ENCODE measurements around the gene GPR107.

Gene GPR107

DNA sequence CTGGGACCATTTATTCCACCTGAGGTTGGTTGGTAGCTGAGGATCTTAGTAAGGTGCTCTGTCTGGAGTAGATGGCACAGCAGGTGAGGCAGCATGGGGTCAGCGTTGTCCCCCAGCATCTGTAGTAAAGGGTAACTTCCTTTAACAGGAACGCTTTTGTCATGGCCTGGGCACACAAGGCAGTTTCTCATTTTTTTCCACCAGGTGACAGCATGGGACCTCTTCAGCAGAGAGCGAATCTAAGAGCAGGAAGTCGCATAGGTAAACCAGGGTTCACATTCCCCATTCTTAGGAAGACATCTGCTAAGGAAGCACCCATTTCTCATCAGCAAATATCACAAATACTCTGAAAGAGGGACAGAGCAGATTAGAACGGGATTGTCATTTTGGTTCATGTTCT lies 56.5 kb downstream of the GPR107 start:
- no peak for DNase-seq (ENCODE audit: low read depth in 3 of 3)

DNA sequence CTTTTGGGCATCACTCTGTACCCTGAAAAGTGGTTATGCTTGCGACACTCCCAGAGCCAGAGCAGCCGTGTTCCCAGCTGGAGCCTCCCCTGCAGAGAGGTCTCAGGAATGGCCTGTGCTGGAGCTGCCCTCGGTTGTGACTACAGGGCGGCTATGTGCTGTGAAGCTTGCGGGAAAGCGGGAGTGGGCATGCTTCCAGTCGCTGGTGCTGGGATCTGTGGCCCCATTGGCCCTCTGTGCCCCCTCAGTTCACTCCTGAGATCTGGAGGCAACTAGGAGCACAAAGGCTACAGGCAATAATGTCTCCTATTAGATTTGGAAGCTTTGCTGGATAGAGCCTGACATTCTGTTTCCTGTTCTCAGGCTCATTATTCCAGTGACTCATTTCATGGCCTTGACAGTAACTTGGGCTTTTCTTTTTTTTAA lies 56.9 kb downstream of the GPR107 start:
- no peak for DNase-seq (ENCODE audit: low read depth in 3 of 3)

DNA sequence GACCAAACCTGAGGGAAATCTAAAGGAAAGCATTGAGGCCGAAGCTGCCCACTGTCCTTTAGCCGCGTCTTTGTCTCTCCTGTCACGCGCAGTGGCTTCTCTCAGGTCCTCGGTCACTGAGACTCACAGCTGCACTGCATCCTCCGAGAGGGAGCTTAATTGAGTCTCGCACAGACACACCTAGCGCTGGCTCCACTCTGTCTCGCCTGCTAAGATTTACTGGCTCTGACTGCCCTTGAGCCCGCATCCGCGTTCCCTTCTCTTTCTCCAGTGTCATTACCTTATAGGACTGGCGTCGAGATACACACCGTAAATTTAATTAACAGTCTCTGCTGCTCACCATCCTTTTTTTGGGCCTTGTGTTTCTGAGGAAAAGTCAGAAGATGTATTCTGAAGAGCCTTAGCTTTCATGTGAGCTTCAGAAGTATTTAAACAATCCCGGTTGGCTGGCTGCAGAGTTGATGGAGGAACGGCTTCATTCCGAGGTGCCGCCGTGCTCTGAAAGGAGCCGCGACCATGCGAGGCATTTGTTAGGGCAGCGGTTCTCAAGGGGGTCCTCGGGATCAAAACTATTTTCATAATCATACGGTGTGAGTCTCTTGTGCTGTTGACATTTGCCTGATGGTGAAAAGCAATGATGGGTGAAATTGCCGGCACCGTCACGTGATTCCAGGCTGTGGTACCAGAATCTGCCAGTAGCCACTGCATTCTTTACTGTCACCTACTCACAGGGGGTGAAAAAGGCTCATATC lies 58.3 kb downstream of the GPR107 start:
- no peak for DNase-seq (ENCODE audit: low read depth in 3 of 3)

DNA sequence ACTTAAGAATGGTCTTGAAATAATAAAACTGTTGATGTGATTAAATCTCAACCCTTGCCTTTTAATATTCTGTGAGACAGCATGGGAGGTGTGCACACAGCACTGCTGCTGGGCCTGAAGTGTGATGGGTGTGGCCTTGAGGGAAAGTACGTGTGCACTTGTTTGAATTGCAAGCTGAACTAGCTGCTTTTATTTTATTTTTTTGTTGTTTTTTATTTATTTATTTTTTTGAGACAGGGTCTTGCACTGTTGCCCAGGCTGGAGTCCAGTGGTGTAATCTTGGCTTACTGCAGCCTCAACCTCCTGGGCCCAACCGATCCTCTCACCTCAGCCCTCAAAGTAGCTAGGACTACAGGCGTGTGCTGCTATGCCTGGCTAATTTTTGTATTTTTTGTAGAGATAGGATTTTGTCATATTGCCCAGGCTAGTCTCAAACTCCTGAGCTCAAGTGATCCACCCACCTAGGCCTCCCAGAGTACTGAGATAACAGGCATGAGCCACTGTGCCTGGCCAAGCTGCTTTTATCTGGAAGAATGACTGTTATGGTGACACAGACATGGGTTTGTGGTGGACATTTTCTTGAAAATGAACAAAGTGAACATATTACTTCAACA lies 58.9 kb downstream of the GPR107 start:
- no peak for DNase-seq (ENCODE audit: low read depth in 3 of 3)

DNA sequence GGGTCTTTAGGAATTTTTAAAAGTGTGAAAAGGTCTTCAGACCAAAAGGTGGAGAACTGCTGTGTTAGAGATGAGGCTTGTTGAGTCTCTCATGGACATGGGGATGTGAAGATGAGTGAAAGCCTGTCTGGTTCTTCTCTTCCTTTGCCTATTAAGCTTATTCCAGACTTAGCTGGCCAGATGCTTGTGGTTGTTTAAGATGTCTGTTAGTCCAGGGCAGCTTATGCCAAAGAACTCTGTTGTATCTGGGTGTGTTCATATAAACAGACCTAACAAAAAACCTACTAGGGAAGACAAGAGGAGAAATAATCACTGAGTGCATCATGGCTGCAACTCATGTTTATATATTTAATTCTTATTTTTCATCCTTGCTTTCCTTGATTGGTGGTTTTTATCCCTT lies 61.0 kb downstream of the GPR107 start:
- DNase-seq (ENCODE audit: low read depth in 3 of 3): no peak

DNA sequence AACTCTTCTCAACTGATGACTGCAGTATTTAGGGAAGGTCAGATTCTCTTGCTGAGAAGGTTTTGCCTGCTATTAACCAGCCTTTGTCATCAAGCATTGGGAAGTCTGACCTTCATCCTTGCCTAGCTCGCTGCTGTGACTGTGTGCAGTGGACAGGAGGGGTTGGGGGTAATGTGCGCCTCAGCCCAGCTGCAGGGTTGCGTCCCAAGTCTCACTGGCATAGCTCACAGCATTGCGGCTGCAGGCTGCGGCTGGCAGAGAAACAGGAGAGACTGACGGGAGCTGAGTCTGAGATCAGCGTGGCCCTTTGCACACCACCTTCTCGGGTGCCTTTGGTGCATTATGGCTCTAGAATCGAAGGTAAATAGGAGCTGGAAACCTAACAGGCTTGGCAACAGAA lies 62.6 kb downstream of the GPR107 start:
- DNase-seq (ENCODE audit: low read depth in 3 of 3): no peak

DNA sequence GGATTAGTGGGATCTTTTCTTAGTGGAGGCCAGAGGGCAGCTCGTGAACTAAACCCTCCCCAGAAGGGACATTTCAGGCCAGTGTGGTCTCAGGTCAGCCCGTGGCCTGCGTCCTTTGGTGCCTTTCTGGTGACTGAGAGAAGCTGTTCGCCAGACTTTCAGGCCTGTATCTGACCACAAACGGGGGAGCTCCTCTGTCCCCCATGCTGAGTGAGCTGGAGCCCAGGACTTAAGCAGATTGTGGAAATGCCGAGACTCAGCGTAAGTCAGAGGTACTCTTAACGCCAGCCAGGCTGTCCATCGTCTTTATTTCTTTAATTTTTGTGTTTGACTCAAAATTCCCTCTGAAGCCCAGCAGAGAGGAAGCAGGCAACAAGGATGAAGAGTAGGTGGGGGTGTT lies 63.7 kb downstream of the GPR107 start:
- DNase-seq (ENCODE audit: low read depth in 3 of 3): no peak

DNA sequence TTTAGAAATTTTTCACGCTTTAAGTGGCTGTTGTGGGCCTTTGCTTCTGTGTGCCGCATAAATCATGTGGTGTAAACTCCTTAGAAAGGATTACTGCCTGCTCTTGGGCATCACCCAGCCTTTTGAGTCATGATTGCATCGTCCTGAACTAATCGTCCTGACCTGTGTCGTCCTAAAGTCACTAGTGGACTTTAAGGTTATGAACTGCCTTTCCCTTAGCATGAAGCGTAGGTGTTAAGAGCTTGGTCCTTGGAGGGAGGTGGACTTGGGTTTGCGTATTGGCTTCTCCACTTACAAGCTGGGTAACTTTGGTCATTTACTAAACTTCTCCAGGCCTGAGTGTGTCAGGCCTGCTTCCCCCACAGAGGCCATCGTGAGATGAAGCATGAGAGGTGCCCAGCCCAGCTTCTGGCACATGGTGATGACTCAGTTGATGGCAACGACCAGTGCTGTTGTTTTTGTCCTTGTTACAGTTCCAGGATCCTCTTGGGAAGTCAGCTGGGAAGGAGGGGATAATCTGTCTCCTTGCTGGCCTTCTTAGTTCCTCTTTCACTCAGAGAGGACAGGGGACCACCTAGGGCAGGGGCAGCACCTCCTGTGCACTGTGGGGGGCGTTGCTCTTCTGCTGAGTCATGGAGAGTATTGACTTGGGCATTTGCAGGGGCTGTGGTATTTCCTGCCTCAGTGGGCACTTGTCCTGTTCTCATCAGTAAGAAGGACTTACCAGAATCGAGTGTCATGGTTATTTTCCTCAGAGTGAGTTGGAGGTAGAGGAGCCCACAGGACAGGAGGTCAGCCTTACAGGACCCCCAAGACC lies 64.3 kb downstream of the GPR107 start:
- no peak for DNase-seq (ENCODE audit: low read depth in 3 of 3)

DNA sequence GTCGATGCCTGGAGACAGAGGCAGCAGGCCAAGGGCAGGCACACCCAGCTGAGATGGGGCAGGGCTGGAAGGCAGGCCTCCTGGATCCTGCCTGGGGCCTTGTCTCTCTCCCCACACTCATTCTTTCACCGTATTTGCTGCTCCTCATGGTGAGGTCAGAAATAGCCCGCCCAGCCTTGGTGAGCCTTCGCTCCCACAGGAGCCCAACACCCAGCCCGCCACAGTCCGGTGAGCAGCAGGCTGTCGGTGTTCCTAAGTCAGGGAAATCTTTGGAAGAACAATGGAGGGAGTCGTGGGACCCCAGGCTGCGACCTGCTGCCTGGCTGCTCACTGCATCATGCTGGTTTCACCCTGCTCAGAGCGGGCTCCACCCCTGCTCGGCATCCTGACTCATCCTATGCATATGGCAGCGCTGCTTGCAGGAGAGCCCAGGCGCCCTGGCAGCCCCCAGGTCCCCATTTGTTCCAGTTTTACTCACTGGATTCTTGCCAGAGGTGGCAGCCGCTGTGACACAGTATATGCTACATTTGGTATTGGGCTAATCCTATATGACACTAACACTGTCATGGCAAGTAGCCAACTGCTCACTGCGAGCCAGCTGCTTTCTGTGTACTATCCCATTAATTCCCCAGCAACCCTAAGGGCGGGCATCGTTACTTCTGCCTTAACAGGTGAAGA lies 65.3 kb downstream of the GPR107 start:
- no peak for DNase-seq (ENCODE audit: low read depth in 3 of 3)

DNA sequence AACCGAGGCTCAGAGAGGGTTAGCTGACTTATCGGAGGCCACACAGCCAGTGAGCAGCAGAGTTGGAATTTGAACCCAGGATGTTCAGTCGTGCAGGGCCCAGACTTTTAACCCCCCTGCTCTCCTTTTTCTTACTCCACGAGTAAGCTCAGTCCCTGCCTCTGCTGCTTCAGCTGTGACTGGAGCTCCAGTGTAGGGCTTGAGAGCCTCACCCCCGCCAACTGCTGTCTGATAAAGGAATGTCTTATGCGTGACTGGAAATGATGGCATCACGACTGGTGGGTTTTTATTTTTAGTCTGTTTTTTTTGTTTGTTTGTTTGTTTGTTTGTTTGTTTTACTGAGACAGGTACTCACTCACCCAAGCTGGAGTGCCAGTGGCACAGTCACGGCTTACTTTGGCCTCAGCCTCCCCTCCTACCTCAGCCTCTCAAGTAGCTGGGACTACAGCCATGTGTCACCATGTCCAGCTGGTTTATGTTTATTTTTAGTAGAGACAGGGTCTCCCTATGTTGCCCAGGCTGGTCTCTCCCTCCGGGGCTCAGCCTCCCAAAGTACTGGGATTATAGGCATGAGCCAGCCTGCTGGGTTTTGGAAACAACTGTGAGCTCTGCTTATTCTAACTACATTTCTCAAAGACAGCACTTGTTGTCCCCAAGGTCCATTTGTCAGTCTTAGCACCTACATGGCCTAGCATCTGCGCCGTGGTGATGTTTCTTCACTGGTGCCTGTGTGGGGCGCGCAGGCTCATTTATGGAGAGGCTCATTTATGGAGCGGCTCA lies 66.0 kb downstream of the GPR107 start:
- no peak for DNase-seq (ENCODE audit: low read depth in 3 of 3)

DNA sequence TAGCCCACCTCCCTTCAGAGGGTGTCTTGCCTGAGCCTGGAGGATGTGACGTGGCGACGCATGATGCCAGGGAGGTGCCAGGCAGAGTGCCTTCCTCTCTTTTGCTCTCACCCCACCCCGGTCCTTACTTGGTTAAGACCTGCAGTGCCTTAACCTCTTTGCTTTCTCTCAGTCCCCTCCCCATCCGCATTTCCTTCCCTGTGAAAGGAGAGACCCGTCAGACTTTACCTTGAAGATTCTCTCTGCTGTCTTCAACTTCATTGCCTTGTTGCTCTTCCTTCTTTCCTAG lies 66.5 kb downstream of the GPR107 start:
- DNase-seq (ENCODE audit: low read depth in 3 of 3): no peak

DNA sequence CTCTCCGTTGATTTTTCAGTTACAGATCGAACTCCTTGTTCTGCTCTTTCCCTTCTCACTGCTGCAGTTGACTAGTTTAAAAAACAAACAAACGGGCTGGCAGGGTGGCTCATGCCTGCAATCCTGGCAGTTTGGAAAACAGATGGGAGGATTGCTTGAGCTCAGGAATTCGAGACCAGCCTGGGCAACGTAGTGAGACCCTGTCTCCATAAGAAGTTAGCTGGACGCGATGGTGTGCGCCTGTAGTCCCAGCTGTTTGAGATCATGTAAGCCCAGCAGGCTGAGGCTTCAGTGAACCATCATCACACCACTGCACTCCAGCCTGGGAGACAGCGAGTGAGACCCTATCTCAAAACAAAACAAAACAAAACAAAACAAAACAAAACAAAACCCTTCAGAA lies 67.1 kb downstream of the GPR107 start:
- DNase-seq (ENCODE audit: low read depth in 3 of 3): no peak

DNA sequence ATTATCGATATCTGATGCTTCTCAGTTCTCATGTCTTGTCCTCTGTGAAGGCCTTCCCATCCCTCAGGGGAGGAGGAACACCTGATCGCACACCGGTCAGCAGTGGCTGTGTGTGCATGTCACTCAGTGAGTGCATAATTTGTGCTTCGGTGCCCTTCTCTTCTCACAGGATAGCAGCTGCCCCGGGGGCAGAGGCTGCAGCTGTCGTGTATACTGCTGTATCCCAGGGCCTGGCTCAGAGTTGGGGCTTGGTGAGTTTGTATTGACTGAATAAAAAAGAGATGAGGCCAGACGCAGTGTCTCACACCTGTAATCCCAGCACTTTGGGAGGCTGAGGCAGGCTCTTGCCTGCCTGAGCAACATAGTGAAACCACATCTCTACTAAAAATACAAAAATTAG lies 68.8 kb downstream of the GPR107 start:
- no peak for DNase-seq (ENCODE audit: low read depth in 3 of 3)

DNA sequence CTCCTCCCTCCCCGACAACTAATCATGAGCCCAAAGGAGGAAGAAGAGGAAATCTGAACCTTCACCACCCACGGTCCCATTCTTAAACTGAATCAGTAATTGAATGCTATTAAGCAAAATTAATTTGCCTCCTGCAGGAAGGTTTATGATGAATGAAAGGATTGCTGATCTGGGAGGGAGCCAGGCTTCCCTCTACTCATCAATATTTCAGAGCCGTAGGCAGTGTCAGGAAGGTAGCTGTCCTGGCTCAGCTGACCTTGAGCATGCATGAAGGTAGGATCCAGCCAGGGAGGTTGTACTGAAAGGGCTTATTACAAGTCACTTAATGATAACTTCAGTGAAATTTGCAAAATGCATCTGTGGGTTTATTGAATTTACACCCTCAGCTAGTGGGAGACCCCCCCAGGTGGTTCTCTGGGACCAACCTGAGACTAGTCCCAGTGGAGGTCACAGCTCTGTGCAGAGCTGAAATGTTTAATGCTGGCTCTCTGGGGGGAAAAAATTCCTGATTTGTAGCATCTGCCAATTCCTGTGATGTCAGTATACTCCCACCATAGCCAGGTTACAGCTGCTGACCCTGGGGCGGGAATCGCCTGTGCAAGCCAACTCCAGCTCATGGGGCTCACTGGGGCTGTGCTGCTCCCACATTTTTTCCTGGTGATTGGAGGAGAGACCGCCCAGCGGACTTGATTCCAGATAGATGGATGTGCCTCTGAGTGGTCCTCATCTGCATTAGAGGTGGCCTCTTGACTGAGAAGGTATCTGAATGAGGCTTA lies 70.6 kb downstream of the GPR107 start:
- no peak for DNase-seq (ENCODE audit: low read depth in 3 of 3)

DNA sequence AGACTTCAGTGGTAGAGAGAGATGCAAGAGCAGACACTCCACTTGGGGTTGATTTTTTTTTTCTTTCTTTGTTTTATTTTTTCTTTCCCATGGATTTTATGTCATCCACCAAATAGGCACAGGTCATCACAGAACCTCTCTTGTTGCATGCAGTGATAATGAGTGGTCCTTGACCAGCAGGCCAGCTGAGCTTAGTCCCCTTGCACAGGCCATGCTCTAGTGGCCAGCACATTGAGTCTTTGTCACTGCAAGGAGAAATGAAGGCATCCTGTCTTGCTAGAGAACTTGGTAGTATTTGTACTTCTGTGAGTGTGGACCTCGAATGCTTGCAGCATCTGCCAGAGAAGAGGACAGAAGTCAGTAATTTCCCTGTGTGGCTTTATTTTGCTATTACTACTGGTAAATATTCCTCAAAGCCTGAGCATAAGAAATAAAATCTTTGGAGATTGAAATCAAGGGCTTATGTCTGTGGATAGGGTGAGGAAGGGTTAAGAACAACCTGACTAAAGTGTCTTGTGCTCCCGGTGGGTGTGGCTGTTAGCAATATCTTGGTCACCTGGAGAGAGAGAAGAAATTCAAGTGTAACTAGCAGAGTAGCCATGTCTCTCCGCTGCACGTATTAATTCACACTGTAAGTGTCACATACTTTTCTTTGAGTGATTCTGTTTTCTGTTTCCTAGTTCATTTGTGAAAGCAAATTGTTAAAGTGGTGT lies 73.2 kb downstream of the GPR107 start:
- no peak for DNase-seq (ENCODE audit: low read depth in 3 of 3)

DNA sequence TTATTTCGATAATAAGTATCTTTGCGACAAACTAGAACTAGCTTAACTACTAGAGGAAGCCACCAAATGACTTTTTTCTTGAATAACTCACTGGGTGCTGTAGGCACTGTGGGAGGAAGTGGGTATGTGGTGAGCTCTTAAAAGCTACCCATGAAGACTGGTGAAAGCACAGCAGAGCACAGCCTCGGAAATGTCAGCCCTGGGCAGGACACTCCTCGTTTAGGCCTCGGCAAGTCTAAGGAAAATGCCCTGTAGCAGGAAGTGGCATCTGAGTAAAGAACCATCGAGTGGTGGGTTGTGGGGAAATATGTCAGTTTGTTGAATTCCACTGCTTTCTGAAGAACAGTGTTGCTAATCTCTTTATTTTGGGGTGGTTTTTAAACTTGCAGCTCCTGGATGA lies 74.5 kb downstream of the GPR107 start:
- peak; percentile 37 to 59 (median 48) for DNase-seq (ENCODE audit: low read depth in 3 of 3)

DNA sequence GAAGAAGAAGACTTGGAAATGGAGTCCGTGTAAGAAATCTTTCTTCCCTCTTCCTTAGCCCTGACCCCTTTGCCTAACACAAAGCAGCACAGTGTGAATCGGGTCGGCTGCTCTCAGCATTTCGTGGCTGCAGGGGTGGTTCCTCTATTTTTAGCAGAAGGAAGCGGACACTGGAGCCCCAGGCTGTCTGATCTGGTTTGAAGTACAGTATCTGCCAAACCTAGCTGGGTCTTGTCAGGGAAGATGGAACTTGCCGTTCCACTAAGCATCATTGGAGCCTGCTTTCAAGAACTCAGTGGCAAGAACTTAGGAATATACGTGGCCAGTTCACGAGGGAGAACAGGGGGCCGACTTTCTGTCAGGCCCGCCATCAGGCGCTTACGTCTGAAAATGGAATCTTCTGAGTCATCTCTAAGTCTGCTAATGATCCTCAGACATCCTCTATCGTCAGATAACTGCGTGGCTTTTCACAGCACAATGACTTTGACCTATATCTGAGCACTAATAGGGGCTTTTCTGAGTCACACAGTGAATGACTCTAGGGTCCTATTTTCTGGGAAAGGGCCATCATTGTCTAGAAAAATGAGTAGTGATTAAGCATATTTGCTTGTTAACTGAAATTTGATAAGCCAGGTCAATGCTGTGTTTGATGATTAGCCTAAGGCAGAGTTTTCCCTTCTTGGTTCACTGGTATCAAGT lies 75.2 kb downstream of the GPR107 start:
- peak in 2 of 3 donors; percentile 28 to 34 for DNase-seq (ENCODE audit: low read depth in 3 of 3)

DNA sequence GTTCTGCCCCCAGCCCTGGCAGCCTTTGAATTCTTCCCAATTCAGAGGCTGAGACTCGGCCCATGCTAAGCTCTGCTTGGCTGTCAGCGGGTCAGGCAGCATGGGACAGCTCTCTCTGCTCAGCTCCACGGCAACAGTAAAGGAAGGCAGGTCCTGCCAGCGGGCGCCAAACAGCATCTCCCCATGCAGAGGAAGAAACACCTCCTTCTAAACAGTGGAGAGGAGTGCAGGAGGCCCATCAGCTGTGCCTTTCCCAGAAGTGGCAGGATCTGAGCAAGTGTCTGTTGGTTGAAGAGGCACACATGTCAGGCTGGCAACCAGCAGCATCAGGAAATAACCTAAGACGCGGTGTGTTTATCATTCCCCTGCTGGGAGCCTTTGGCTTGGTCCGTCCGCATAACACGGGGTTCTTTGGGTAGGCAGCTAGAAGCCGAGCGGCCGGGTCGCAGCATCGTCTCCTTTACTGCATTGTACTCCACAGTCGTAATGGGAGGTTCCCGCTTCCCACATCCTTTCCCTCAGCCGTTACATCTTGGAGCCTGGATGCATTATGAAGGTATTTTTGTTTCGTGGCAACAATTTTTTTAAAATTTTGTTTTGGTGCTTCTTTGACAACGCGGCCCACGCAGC lies 75.8 kb downstream of the GPR107 start:
- no peak for DNase-seq (ENCODE audit: low read depth in 3 of 3)

DNA sequence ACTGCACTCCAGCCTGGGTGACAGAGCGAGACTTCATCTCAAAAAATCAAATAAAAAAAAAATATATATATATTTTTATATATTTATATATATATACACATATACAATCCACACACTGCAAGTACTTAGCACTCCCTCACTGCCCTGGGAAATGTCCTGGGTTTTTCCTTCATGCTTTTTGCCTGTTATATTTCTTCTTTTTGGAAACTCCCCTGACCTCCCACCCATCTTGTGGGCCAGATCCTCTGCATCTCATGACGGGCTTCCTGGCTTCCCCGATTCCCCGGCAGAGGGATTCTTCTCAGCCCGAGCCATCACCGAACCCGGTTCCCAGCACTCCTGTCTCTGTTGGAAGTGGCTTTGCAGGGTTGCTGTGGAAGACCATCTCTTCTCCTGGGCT lies 79.0 kb downstream of the GPR107 start:
- no peak for DNase-seq (ENCODE audit: low read depth in 3 of 3)
